Spleen (tissue), 11 donors: ENCODE measurements around the gene KATNAL1. TPM values are rescaled to one million over a fixed set of nuclear protein-coding genes. Genes with fewer than 3 reads are reported as not detected.

ENCODE experiments used
- DNase-seq: peaks from one replicate; pipeline ENCODE4 v3.0.0-alpha.2; 2020
- H3K27ac ChIP-seq, 8 donors: fragments of 200-600 bp; sonication (generic) in 7 of 8; 1 replicate in 4 of 8; 2 replicates in 4 of 8; pipeline versions ENCODE4 v1.5.0 to v1.8.0; 2016 to 2021; ENCODE audit warnings: inconsistent platforms in 4 of 8, mild to moderate bottlenecking in 4 of 8, moderate library complexity in 1 of 8
- H3K27me3 ChIP-seq, 7 donors: fragments of 200-600 bp; sonication (generic) in 6 of 7; replicated peaks in 1 of 7; 1 replicate in 4 of 7; 2 replicates in 3 of 7; pipeline versions ENCODE4 v1.5.0 to v1.8.0; 2016 to 2021; ENCODE audit warnings: inconsistent platforms in 3 of 7, mild to moderate bottlenecking in 1 of 7
- H3K36me3 ChIP-seq, 6 donors: fragments of 200-600 bp; sonication (generic) in 5 of 6; 1 replicate in 4 of 6; 2 replicates in 2 of 6; pipeline versions ENCODE4 v1.5.0 to v1.8.0; 2016 to 2021; ENCODE audit warnings: inconsistent platforms in 2 of 6
- H3K4me1 ChIP-seq, 6 donors: fragments of 200-600 bp; sonication (generic) in 5 of 6; 1 replicate in 3 of 6; 2 replicates in 3 of 6; pipeline versions ENCODE4 v1.5.0 to v1.8.0; 2016 to 2021; ENCODE audit warnings: inconsistent platforms in 3 of 6
- H3K4me3 ChIP-seq, 8 donors: fragments of 200-600 bp; sonication (generic) in 7 of 8; 1 replicate in 4 of 8; 2 replicates in 4 of 8; pipeline versions ENCODE4 v1.5.0 to v1.8.0; 2016 to 2021; ENCODE audit warnings: inconsistent platforms in 4 of 8, mild to moderate bottlenecking in 4 of 8, moderate library complexity in 2 of 8
- H3K9me3 ChIP-seq, 8 donors: fragments of 200-600 bp; sonication (generic) in 7 of 8; 1 replicate in 4 of 8; 2 replicates in 4 of 8; pipeline versions ENCODE4 v1.5.0 to v1.8.0; 2016 to 2021; ENCODE audit warnings: inconsistent platforms in 4 of 8
- CTCF ChIP-seq, 11 experiments: fragments of 200-600 bp in 7 of 11; fragments of 450-650 bp in 4 of 11; sonication (generic) in 4 of 11; IDR thresholded peaks in 8 of 11; conservative IDR thresholded peaks in 3 of 11; 1 replicate in 7 of 11; 2 replicates in 4 of 11; pipeline versions ENCODE4 v1.4.0 to v1.8.0; 2016 to 2021; ENCODE audit warnings: antibody characterized with exemption in 11 of 11, inconsistent platforms in 4 of 11, mild to moderate bottlenecking in 1 of 11
- POLR2A ChIP-seq, 3 donors: fragments of 450-650 bp; IDR thresholded peaks; one replicate each; pipeline ENCODE4 v1.5.1; 2017; ENCODE audit warnings: antibody characterized with exemption in 3 of 3, mild to moderate bottlenecking in 1 of 3
- POLR2AphosphoS5 ChIP-seq, 3 donors: sonication (generic); formaldehyde crosslinking; IDR thresholded peaks; one replicate each; pipeline ENCODE4 v1.5.1; 2017; ENCODE audit warnings: antibody characterized with exemption in 3 of 3
- WGBS, 5 donors: extraction: QIAGEN DNeasy Blood & Tissue Kit in 3 of 5; methylation state at CpG; one replicate each; pipeline versions ENCODE4 v1.1.5 to v1.1.7; 2013 to 2018; 5-methylcytosine and 5-hydroxymethylcytosine counted together
- intact Hi-C: fragments of 100-400 bp; cut with DNase I; formaldehyde crosslinking; loops from one replicate; pipeline ENCODE4 v1.15.0; 2023; ENCODE audit warnings: low total_unique reads
- polyA plus RNA-seq, 3 donors: library from polyadenylated mRNA; stranded (reverse); fragments of 200-250 nt; gene quantifications; one replicate each; pipeline ENCODE4 v1.2.1, GENCODE V29; 2013
- total RNA-seq, 7 donors: library from RNA; depleted of rRNA in 3 of 7; stranded (reverse); fragments of >200 nt in 3 of 7; fragmentation: NEBNext Ultra II Directional in 4 of 7; extraction: Animal tissue kit (Norgen Biotek cat#: 25700) in 4 of 7; gene quantifications; one replicate each; pipeline versions ENCODE4 v1.1.0 to v1.2.1, GENCODE V29; 2016 to 2021
- donor health status: healthy with polysubstance abuse.
- donor health status: DM: no; HTN: no; CAD: no; lungs with moderate emphysema.
- donor health status: DM: no; HTN: no; CAD: no.
- donor health status: Bipolar disorder and iron deficiency.
- donor health status: healthy.
- donor health status: DM: no; HTN: no; CAD: no.
- donor health status: DM: yes; HTN: yes; CAD: no.

Gene KATNAL1
- total and polyA plus RNA-seq, 10 donors = 0.78 to 17.6 (median 9.5) TPM

GRCh38 chr13:30224732-30225131, 82.6 kb downstream of the KATNAL1 start:
- TF ChIP-seq POLR2A (IDR thresholded peaks at IDR 0.05) = no peak
- intact Hi-C loops = no loop called here
- H3K4me1 ChIP-seq = no peaks in the 10 kb centered on the region
- DNase-seq = no peak
- H3K27me3 ChIP-seq = no peaks in the 10 kb centered on the region
- H3K27ac ChIP-seq = no peak overlapping the region
- peaks cover 3 to 43% (median 27%) of the 10 kb centered on the region in 8 donors for H3K9me3 ChIP-seq
- peaks cover 0 to 93% (median 14%) of the 10 kb centered on the region in 6 donors for H3K36me3 ChIP-seq
- H3K4me3 ChIP-seq = no peak overlapping the region

GRCh38 chr13:30222254-30222653, 85.1 kb downstream of the KATNAL1 start:
- TF ChIP-seq CTCF (IDR thresholded peaks at IDR 0.05 in 8 of 11, conservative IDR thresholded peaks at IDR 0.05 in 3 of 11) (no peak), POLR2A (IDR thresholded peaks at IDR 0.05) (no peak), POLR2AphosphoS5 (IDR thresholded peaks at IDR 0.05) (no peak)
- DNase-seq = no peak
- WGBS, 5 donors = 66 to 83% (median 79%) methylated on average over 3 of the region's 3 CpGs
- Histone ChIP-seq H3K4me1 (no peaks in the 10 kb centered on the region), H3K4me3 (no peak overlapping the region), H3K27me3 (no peaks in the 10 kb centered on the region), H3K27ac (no peak overlapping the region), H3K9me3 (peaks cover 3 to 43% (median 27%) of the 10 kb centered on the region in 8 donors), H3K36me3 (peaks cover 0 to 76% (median 14%) of the 10 kb centered on the region in 6 donors)
- intact Hi-C loops = no loop called here

- H3K27ac ChIP-seq = no peak overlapping the region
- no peaks in the 10 kb centered on the region for H3K9me3 ChIP-seq
- intact Hi-C loops = no loop called here
- H3K4me3 ChIP-seq = no peak overlapping the region
- WGBS, 5 donors = 59 to 87% (median 82%) methylated on average over 2 of the region's 2 CpGs
- TF ChIP-seq POLR2A (IDR thresholded peaks at IDR 0.05) (no peak), CTCF (IDR thresholded peaks at IDR 0.05 in 8 of 11, conservative IDR thresholded peaks at IDR 0.05 in 3 of 11) (no peak), POLR2AphosphoS5 (IDR thresholded peaks at IDR 0.05) (no peak)
- H3K4me1 ChIP-seq = no peaks in the 10 kb centered on the region
- DNase-seq = no peak
- peaks cover 0 to 33% (median 0%) of the 10 kb centered on the region in 6 donors for H3K36me3 ChIP-seq
- no peaks in the 10 kb centered on the region for H3K27me3 ChIP-seq
Observed at GRCh38 chr13:30216111-30216510, 91.2 kb downstream of the KATNAL1 start.

- intact Hi-C loops = no loop called here
- Histone ChIP-seq H3K36me3 (peaks cover 0 to 56% (median 0%) of the 10 kb centered on the region in 6 donors), H3K27me3 (no peaks in the 10 kb centered on the region), H3K4me1 (no peaks in the 10 kb centered on the region), H3K4me3 (no peak overlapping the region), H3K9me3 (no peaks in the 10 kb centered on the region), H3K27ac (no peak overlapping the region)
- TF ChIP-seq POLR2AphosphoS5 (IDR thresholded peaks at IDR 0.05) (no peak), CTCF (IDR thresholded peaks at IDR 0.05 in 8 of 11, conservative IDR thresholded peaks at IDR 0.05 in 3 of 11) (no peak), POLR2A (IDR thresholded peaks at IDR 0.05) (no peak)
- DNase-seq = no peak
- WGBS, 5 donors = 88 to 99% (median 96%) methylated on average over 7 of the region's 7 CpGs
Observed at GRCh38 chr13:30212256-30212655, 95.1 kb downstream of the KATNAL1 start.

- intact Hi-C loops = no loop called here
- Histone ChIP-seq H3K9me3 (no peaks in the 10 kb centered on the region), H3K27ac (no peak overlapping the region), H3K36me3 (peaks cover 0 to 53% (median 0%) of the 10 kb centered on the region in 6 donors), H3K4me3 (no peak overlapping the region), H3K4me1 (no peaks in the 10 kb centered on the region), H3K27me3 (no peaks in the 10 kb centered on the region)
- WGBS, 5 donors = 88 to 95% (median 92%) methylated on average over 3 of the region's 3 CpGs
- TF ChIP-seq POLR2A (IDR thresholded peaks at IDR 0.05) (no peak), POLR2AphosphoS5 (IDR thresholded peaks at IDR 0.05) (no peak), CTCF (IDR thresholded peaks at IDR 0.05 in 8 of 11, conservative IDR thresholded peaks at IDR 0.05 in 3 of 11) (no peak)
- no peak for DNase-seq
Observed at GRCh38 chr13:30211745-30212144, 95.6 kb downstream of the KATNAL1 start.
